Astrocyte (in vitro differentiated cells and primary cell): Measurements from ENCODE around the gene SPTLC1. TPM values are rescaled to one million over a fixed set of nuclear protein-coding genes. Genes with fewer than 3 reads are reported as not detected.
A peak's percentile ranks its signal among the peaks of the same experiment; 100 is the strongest.

Experiments
- DNase-seq: peaks from one replicate; pipeline ENCODE4 v3.0.0-alpha.2; 2010; ENCODE audit warnings: low read depth
- FAIRE-seq: peaks from 2 replicates; lab custom pipeline; 2011; peaks lifted over from hg19 to GRCh38; lab: Jason Lieb, UNC
- H2AFZ ChIP-seq: 2 replicates; pipeline ENCODE4 v1.6.0; 2012; ENCODE audit warnings: low read depth, low read length, inconsistent platforms
- H3K27ac ChIP-seq: 2 replicates; pipeline ENCODE4 v1.5.1; 2011; ENCODE audit warnings: low read depth, low read length, inconsistent platforms
- H3K27me3 ChIP-seq: 2 replicates; pipeline ENCODE4 v1.6.0; 2011; ENCODE audit warnings: low read length, inconsistent platforms; ENCODE audit not compliant: insufficient read depth
- H3K36me3 ChIP-seq: 2 replicates; pipeline ENCODE4 v1.5.1; 2011; ENCODE audit warnings: low read length, inconsistent platforms; ENCODE audit not compliant: insufficient read depth
- H3K4me1 ChIP-seq: 2 replicates; pipeline ENCODE4 v1.5.1; 2011; ENCODE audit warnings: low read length, inconsistent platforms; ENCODE audit not compliant: insufficient read depth
- H3K4me2 ChIP-seq: 2 replicates; pipeline ENCODE4 v1.6.0; 2012; ENCODE audit warnings: low read length, inconsistent platforms
- H3K4me3 ChIP-seq: 2 replicates; pipeline ENCODE4 v1.5.1; 2011; ENCODE audit warnings: low read depth, mild to moderate bottlenecking, low read length, inconsistent platforms; ENCODE audit not compliant: insufficient read depth
- H3K79me2 ChIP-seq: 2 replicates; pipeline ENCODE4 v1.6.0; 2012; ENCODE audit warnings: mild to moderate bottlenecking, low read length, inconsistent platforms; ENCODE audit not compliant: insufficient read depth
- H3K9ac ChIP-seq: 2 replicates; pipeline ENCODE4 v1.6.0; 2012; ENCODE audit warnings: mild to moderate bottlenecking, low read length, inconsistent platforms
- H3K9me3 ChIP-seq: 2 replicates; pipeline ENCODE4 v1.5.1; 2012; ENCODE audit warnings: low read depth, mild to moderate bottlenecking, low read length, inconsistent platforms; ENCODE audit not compliant: insufficient read depth
- H4K20me1 ChIP-seq: 2 replicates; pipeline ENCODE4 v1.6.0; 2012; ENCODE audit warnings: low read length, inconsistent platforms; ENCODE audit not compliant: insufficient read depth
- H3K27ac Mint-ChIP-seq: one replicate; pipeline ENCODE4 v1.8.0; 2021; ENCODE audit warnings: mild to moderate bottlenecking, mixed read lengths; ENCODE audit not compliant: unreplicated experiment
- H3K27me3 Mint-ChIP-seq: one replicate; pipeline ENCODE4 v1.8.0; 2021; ENCODE audit warnings: low read depth, mixed read lengths; ENCODE audit not compliant: unreplicated experiment
- H3K36me3 Mint-ChIP-seq: one replicate; pipeline ENCODE4 v1.8.0; 2021; ENCODE audit warnings: low read depth, mixed read lengths; ENCODE audit not compliant: unreplicated experiment
- H3K4me1 Mint-ChIP-seq: one replicate; pipeline ENCODE4 v1.8.0; 2021; ENCODE audit warnings: low read depth, mixed read lengths; ENCODE audit not compliant: unreplicated experiment
- H3K4me3 Mint-ChIP-seq: one replicate; pipeline ENCODE4 v1.8.0; 2021; ENCODE audit warnings: mild to moderate bottlenecking, moderate library complexity, mixed read lengths; ENCODE audit not compliant: unreplicated experiment
- H3K9me3 Mint-ChIP-seq: one replicate; pipeline ENCODE4 v1.8.0; 2021; ENCODE audit warnings: mild to moderate bottlenecking, mixed read lengths; ENCODE audit not compliant: unreplicated experiment
- EZH2 ChIP-seq: IDR thresholded peaks from 2 replicates; pipeline ENCODE4 v1.6.1; 2012; ENCODE audit warnings: mild to moderate bottlenecking, low read length, inconsistent platforms; ENCODE audit not compliant: insufficient read depth
- total RNA-seq: library from RNA; stranded (reverse); gene quantifications from 2 replicates; pipeline ENCODE4 v1.2.1, GENCODE V29; 2021
- TF ChIP-seq, protein P1 (sequence below): IDR thresholded peaks from 2 replicates; pipeline ENCODE4 v1.5.1; 2011; ENCODE audit warnings: low read depth, mild to moderate bottlenecking, inconsistent platforms, low read length, moderate library complexity; ENCODE audit not compliant: insufficient read depth

The SPTLC1 gene
- total RNA-seq, 1 donor from 2014 or later, result 75.9 TPM

- H3K9me3 ChIP-seq, result no peaks in the 10 kb centered on the region
Observed at GRCh38 chr9:92055624-92056023, 59.6 kb downstream of the SPTLC1 start.

DNA sequence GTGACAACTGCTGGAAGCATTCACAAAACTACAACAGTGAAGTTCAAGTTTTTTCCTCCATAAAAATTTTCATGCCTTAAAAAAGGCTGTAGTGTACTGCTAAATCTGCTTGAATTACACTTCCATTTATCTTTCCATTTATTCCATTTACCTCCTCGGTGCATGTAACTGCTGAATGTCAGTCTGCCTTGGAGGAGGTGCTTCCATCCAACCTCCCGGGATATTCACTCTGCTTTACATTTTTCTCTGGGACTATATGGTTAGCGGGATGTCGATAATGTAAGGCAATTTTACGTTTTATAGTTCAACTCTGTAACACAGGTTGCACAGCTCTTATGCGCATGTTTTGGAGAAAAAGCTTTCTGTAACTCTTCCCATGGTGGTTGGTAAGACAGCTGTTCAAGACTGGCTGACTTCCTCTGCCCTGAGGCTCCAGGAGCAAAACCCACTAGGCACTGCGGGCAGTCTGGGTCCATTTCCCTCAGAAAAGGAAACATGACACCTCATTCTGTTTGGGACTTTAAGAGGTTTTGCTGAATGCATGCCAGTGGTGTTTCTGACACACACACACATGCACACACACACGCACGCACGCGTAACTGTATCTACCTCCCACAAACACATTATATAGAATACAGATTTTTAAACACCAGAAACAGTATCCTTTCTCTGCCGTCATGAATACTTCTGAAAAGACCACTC is 66.1 kb downstream of the SPTLC1 start:
- peak; percentile 2 for DNase-seq
- H3K27ac ChIP-seq, result no peak overlapping the region

More at GRCh38 chr9:92055624-92056023, 59.6 kb downstream of the SPTLC1 start:
- Mint-ChIP-seq H3K9me3 (no peaks in the 10 kb centered on the region), H3K27ac (no peak overlapping the region), H3K4me3 (no peak overlapping the region), H3K36me3 (peaks cover 22% of the 10 kb centered on the region), H3K4me1 (no peaks in the 10 kb centered on the region), H3K27me3 (no peaks in the 10 kb centered on the region)
- Histone ChIP-seq H3K4me2 (no peak overlapping the region), H3K27ac (no peak overlapping the region), H3K27me3 (no peaks in the 10 kb centered on the region), H3K4me1 (no peaks in the 10 kb centered on the region), H3K79me2 (peaks cover 12% of the 10 kb centered on the region), H4K20me1 (peaks cover 13% of the 10 kb centered on the region), H2AFZ (no peak overlapping the region), H3K4me3 (no peak overlapping the region), H3K9ac (no peak overlapping the region), H3K36me3 (peaks cover 13% of the 10 kb centered on the region)
- TF ChIP-seq, protein P1, sequence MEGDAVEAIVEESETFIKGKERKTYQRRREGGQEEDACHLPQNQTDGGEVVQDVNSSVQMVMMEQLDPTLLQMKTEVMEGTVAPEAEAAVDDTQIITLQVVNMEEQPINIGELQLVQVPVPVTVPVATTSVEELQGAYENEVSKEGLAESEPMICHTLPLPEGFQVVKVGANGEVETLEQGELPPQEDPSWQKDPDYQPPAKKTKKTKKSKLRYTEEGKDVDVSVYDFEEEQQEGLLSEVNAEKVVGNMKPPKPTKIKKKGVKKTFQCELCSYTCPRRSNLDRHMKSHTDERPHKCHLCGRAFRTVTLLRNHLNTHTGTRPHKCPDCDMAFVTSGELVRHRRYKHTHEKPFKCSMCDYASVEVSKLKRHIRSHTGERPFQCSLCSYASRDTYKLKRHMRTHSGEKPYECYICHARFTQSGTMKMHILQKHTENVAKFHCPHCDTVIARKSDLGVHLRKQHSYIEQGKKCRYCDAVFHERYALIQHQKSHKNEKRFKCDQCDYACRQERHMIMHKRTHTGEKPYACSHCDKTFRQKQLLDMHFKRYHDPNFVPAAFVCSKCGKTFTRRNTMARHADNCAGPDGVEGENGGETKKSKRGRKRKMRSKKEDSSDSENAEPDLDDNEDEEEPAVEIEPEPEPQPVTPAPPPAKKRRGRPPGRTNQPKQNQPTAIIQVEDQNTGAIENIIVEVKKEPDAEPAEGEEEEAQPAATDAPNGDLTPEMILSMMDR, result no peak
- no peak for TF ChIP-seq EZH2
- no peak for FAIRE-seq
- DNase-seq, result no peak

More for the DNA sequence above, 66.1 kb downstream of the SPTLC1 start:
- Histone ChIP-seq H3K27me3 (no peaks in the 10 kb centered on the region), H3K9ac (no peak overlapping the region), H3K4me1 (no peaks in the 10 kb centered on the region), H3K4me3 (no peak overlapping the region), H3K79me2 (no peaks in the 10 kb centered on the region), H4K20me1 (no peaks in the 10 kb centered on the region), H3K36me3 (peaks cover 26% of the 10 kb centered on the region), H3K9me3 (no peaks in the 10 kb centered on the region), H2AFZ (no peak overlapping the region), H3K4me2 (no peak overlapping the region)
- Mint-ChIP-seq H3K27ac (no peak overlapping the region), H3K9me3 (peaks cover 2% of the 10 kb centered on the region), H3K4me1 (no peaks in the 10 kb centered on the region), H3K4me3 (no peak overlapping the region), H3K36me3 (peaks cover 25% of the 10 kb centered on the region), H3K27me3 (no peaks in the 10 kb centered on the region)
- TF ChIP-seq, protein P1, result no peak
- no peak for TF ChIP-seq EZH2
- FAIRE-seq, result no peak
